HepG2 (cell line): Measurements from ENCODE around the gene LRBA.

Source experiments
- CREB1 ChIP-seq, 2 experiments: fragments of 450-650 bp in 1 of 2; IDR thresholded peaks; 2 replicates each; pipeline ENCODE4 v1.6.1; 2016 to 2017; ENCODE audit warnings: control low read depth in 1 of 2, mild to moderate bottlenecking in 1 of 2, missing compliant biosample characterization in 1 of 2, missing genetic modification characterization in 1 of 2
- CTCF ChIP-seq: sonication (generic); formaldehyde crosslinking; IDR thresholded peaks from 2 replicates; pipeline ENCODE4 v1.5.0; 2020; ENCODE audit warnings: mild to moderate bottlenecking, missing genetic modification reagents, moderate library complexity
- EZH2 ChIP-seq: conservative IDR thresholded peaks from 2 replicates; pipeline ENCODE4 v1.6.1; 2012; ENCODE audit warnings: mild to moderate bottlenecking, low read depth, low read length, moderate library complexity
- POLR2A ChIP-seq, 2 experiments: IDR thresholded peaks; 2 replicates each; pipeline ENCODE4 v1.6.1; 2011; ENCODE audit warnings: low read depth in 2 of 2, low read length in 2 of 2, mild to moderate bottlenecking in 1 of 2, moderate library complexity in 1 of 2; ENCODE audit not compliant: insufficient read depth in 1 of 2
- SMAD1 ChIP-seq: sonication (generic); formaldehyde crosslinking; IDR thresholded peaks from 2 replicates; pipeline ENCODE4 v1.4.0; 2020; ENCODE audit warnings: missing genetic modification reagents, low read depth, mild to moderate bottlenecking, borderline replicate concordance
- TAF1 ChIP-seq: sonication (generic); formaldehyde crosslinking; IDR thresholded peaks from 2 replicates; pipeline ENCODE4 v1.4.0; 2020; ENCODE audit warnings: missing genetic modification reagents
- TCF7 ChIP-seq: sonication (generic); IDR thresholded peaks from 2 replicates; pipeline ENCODE4 v1.6.1; 2016; ENCODE audit warnings: antibody characterized with exemption, low read depth
- ZNF549 ChIP-seq: sonication (generic); formaldehyde crosslinking; IDR thresholded peaks from 2 replicates; pipeline ENCODE4 v1.5.0; 2020; ENCODE audit warnings: missing genetic modification reagents
- TF ChIP-seq, protein P1 (sequence below): sonication (generic); formaldehyde crosslinking; IDR thresholded peaks from 2 replicates; pipeline ENCODE4 v1.5.0; 2020; ENCODE audit warnings: mild to moderate bottlenecking, missing genetic modification reagents
- TF ChIP-seq, protein P2 (sequence below): sonication (generic); formaldehyde crosslinking; IDR thresholded peaks from 2 replicates; pipeline ENCODE4 v1.4.0; 2020; ENCODE audit warnings: missing genetic modification reagents

DNA sequence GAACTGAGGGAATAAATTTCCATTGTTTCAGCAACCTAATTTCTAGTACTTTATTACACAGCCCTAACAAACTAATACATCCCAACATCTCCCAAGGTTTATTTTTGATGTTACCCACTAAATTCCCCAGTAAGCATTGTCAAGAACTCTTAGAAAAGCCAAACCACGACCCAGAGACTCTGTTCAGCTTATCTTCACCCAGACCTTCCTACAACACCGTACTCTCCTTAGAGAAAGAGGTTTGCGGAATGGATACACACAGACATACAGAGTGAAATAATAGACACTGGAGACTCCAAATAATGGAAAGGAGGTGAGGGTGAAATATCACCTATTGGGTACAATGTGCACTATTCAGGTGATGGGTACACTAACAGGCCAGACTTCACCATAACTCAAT, 75.6 kb downstream of the LRBA start:
- TF ChIP-seq TCF7 = no peak
- TF ChIP-seq ZNF549 (CRISPR knock-in tag) = no peak
- TF ChIP-seq CTCF (CRISPR knock-in tag) = no peak
- TF ChIP-seq, protein P1, sequence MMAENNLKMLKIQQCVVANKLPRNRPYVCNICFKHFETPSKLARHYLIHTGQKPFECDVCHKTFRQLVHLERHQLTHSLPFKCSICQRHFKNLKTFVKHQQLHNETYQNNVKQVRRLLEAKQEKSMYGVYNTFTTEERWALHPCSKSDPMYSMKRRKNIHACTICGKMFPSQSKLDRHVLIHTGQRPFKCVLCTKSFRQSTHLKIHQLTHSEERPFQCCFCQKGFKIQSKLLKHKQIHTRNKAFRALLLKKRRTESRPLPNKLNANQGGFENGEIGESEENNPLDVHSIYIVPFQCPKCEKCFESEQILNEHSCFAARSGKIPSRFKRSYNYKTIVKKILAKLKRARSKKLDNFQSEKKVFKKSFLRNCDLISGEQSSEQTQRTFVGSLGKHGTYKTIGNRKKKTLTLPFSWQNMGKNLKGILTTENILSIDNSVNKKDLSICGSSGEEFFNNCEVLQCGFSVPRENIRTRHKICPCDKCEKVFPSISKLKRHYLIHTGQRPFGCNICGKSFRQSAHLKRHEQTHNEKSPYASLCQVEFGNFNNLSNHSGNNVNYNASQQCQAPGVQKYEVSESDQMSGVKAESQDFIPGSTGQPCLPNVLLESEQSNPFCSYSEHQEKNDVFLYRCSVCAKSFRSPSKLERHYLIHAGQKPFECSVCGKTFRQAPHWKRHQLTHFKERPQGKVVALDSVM (CRISPR knock-in tag) = no peak
- TF ChIP-seq, protein P2, sequence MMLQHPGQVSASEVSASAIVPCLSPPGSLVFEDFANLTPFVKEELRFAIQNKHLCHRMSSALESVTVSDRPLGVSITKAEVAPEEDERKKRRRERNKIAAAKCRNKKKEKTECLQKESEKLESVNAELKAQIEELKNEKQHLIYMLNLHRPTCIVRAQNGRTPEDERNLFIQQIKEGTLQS (CRISPR knock-in tag) = no peak
- TF ChIP-seq POLR2A (IDR thresholded peaks at IDR 0.05; ENCODE audit: insufficient read depth in 1 of 2, low read depth in 2 of 2, low read length in 2 of 2) = no peak
- TF ChIP-seq TAF1 = no peak
- no peak for TF ChIP-seq CREB1 (IDR thresholded peaks at IDR 0.05)
- TF ChIP-seq CREB1 (CRISPR knock-in tag; IDR thresholded peaks at IDR 0.05) = no peak
- no peak for TF ChIP-seq SMAD1 (CRISPR knock-in tag)
- TF ChIP-seq EZH2 = no peak
